Caco-2 (cell line): ENCODE results near the gene HELZ. TPM values are rescaled to one million over a fixed set of nuclear protein-coding genes. Genes with fewer than 3 reads are reported as not detected.

ENCODE experiments used
- BruUV-seq: library from RNA; stranded (reverse); fragments of 400-500 nt; replicated peaks from 2 replicates; lab custom pipeline; 2021; lab: Mats Ljungman, UMichigan
- CTCF ChIA-PET: fragments of 300-600 bp; sonication (Branson Sonifier 250); formaldehyde crosslinking; loops from one replicate; lab custom pipeline; 2022; ENCODE audit warnings: antibody characterized with exemption; lab: Charles Lee
- POLR2A ChIA-PET: fragments of 300-600 bp; sonication (Branson Sonifier 250); formaldehyde crosslinking; loops from one replicate; lab custom pipeline; 2022; ENCODE audit warnings: antibody characterized with exemption; lab: Charles Lee
- DNase-seq, 2 experiments: peaks; one replicate each; pipeline versions ENCODE4 v3.0.0 to v3.0.0-alpha.2; 2020 to 2022
- H3K27me3 ChIP-seq: replicated peaks from 2 replicates; pipeline ENCODE4 v1.6.0; 2011; ENCODE audit warnings: low read length; ENCODE audit not compliant: control insufficient read depth, insufficient read depth
- H3K36me3 ChIP-seq: 2 replicates; pipeline ENCODE4 v1.5.1; 2011; ENCODE audit warnings: low read length; ENCODE audit not compliant: control insufficient read depth, insufficient read depth
- H3K4me1 ChIP-seq: fragments of 250-450 bp; sonication (Bioruptor Pico); 2 replicates; pipeline ENCODE4 v1.5.1; 2020; ENCODE audit warnings: mild to moderate bottlenecking
- H3K4me3 ChIP-seq: 2 replicates; pipeline ENCODE4 v1.5.1; 2011; ENCODE audit warnings: low read depth, mild to moderate bottlenecking, control low read depth, low read length
- H3K9me3 ChIP-seq: fragments of 250-450 bp; sonication (Bioruptor Pico); 2 replicates; pipeline ENCODE4 v1.5.1; 2020; ENCODE audit warnings: mild to moderate bottlenecking, moderate library complexity
- H3K27ac Mint-ChIP-seq: one replicate; pipeline ENCODE4 v1.8.0; 2022; ENCODE audit warnings: mixed read lengths; ENCODE audit not compliant: unreplicated experiment
- H3K27me3 Mint-ChIP-seq: one replicate; pipeline ENCODE4 v1.8.0; 2022; ENCODE audit warnings: mixed read lengths; ENCODE audit not compliant: insufficient read depth, unreplicated experiment
- H3K36me3 Mint-ChIP-seq: one replicate; pipeline ENCODE4 v1.8.0; 2022; ENCODE audit warnings: mild to moderate bottlenecking, mixed read lengths; ENCODE audit not compliant: insufficient read depth, unreplicated experiment
- H3K4me1 Mint-ChIP-seq: one replicate; pipeline ENCODE4 v1.8.0; 2022; ENCODE audit warnings: low read depth, mixed read lengths; ENCODE audit not compliant: unreplicated experiment
- H3K4me3 Mint-ChIP-seq: one replicate; pipeline ENCODE4 v1.8.0; 2022; ENCODE audit warnings: mild to moderate bottlenecking, moderate library complexity, mixed read lengths; ENCODE audit not compliant: unreplicated experiment
- H3K9me3 Mint-ChIP-seq: one replicate; pipeline ENCODE4 v1.8.0; 2022; ENCODE audit warnings: mixed read lengths; ENCODE audit not compliant: unreplicated experiment
- intact Hi-C: fragments of 100-400 bp; cut with micrococcal nuclease; formaldehyde crosslinking; loops from one replicate; pipeline ENCODE4 v1.10.0; 2022; ENCODE audit not compliant: unreplicated experiment
- total RNA-seq: library from RNA; stranded (reverse); gene quantifications from 2 replicates; pipeline ENCODE4 v1.2.3, GENCODE V29; 2022
- TF ChIP-seq, protein P1 (sequence below), 2 experiments: fragments of 200-600 bp in 1 of 2; IDR thresholded peaks; 1 replicate in 1 of 2; 2 replicates in 1 of 2; pipeline versions ENCODE4 v1.5.1 to v1.8.0; 2011 to 2022; ENCODE audit warnings: antibody characterized with exemption in 1 of 2, control low read depth in 1 of 2, inconsistent platforms in 1 of 2, low read depth in 1 of 2, low read length in 1 of 2, mild to moderate bottlenecking in 1 of 2, moderate library complexity in 1 of 2; ENCODE audit not compliant: insufficient read depth in 1 of 2, severe bottlenecking in 1 of 2, unreplicated experiment in 1 of 2

The HELZ gene
- total RNA-seq, 1 experiment from 2014 or later: 63.8 TPM

- POLR2A ChIA-PET: no interaction called here
- H3K36me3 Mint-ChIP-seq: peaks cover 58% of the 10 kb centered on the region
- no TSS peak for BruUV-seq
These were observed 133.2 kb downstream of the HELZ start for GRCh38 chr17:67111808-67112207.

GRCh38 chr17:67111327-67111726 lies 133.7 kb downstream of the HELZ start:
- H3K4me1 ChIP-seq: 0 out of 2 replicates have a peak, but pooled peaks cover 5% of the 10 kb centered on the region
- no TSS peak for BruUV-seq
- H3K4me3 ChIP-seq: no peak overlapping the region
- no peak for DNase-seq
- H3K4me1 Mint-ChIP-seq: peaks cover 18% of the 10 kb centered on the region
- H3K27me3 ChIP-seq: no peaks in the 10 kb centered on the region
- ChIA-PET CTCF (no interaction called here), POLR2A (no interaction called here)
- H3K4me3 Mint-ChIP-seq: no peak overlapping the region
- no peaks in the 10 kb centered on the region for H3K27me3 Mint-ChIP-seq
- H3K36me3 Mint-ChIP-seq: peaks cover 55% of the 10 kb centered on the region
- no peaks in the 10 kb centered on the region for H3K9me3 ChIP-seq
- H3K27ac Mint-ChIP-seq: no peak overlapping the region
- intact Hi-C loops: no loop called here
- TF ChIP-seq, protein P1, sequence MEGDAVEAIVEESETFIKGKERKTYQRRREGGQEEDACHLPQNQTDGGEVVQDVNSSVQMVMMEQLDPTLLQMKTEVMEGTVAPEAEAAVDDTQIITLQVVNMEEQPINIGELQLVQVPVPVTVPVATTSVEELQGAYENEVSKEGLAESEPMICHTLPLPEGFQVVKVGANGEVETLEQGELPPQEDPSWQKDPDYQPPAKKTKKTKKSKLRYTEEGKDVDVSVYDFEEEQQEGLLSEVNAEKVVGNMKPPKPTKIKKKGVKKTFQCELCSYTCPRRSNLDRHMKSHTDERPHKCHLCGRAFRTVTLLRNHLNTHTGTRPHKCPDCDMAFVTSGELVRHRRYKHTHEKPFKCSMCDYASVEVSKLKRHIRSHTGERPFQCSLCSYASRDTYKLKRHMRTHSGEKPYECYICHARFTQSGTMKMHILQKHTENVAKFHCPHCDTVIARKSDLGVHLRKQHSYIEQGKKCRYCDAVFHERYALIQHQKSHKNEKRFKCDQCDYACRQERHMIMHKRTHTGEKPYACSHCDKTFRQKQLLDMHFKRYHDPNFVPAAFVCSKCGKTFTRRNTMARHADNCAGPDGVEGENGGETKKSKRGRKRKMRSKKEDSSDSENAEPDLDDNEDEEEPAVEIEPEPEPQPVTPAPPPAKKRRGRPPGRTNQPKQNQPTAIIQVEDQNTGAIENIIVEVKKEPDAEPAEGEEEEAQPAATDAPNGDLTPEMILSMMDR (IDR thresholded peaks at IDR 0.05; ENCODE audit: insufficient read depth in 1 of 2, low read depth in 1 of 2, low read length in 1 of 2, severe bottlenecking in 1 of 2, unreplicated experiment in 1 of 2): no peak
- peaks cover 6% of the 10 kb centered on the region; the same call in 1 of the 2 replicates for H3K36me3 ChIP-seq
- peaks cover 8% of the 10 kb centered on the region for H3K9me3 Mint-ChIP-seq

More at GRCh38 chr17:67111808-67112207, 133.2 kb downstream of the HELZ start:
- Histone ChIP-seq H3K27me3 (no peaks in the 10 kb centered on the region), H3K4me1 (0 out of 2 replicates have a peak, but pooled peaks cover 5% of the 10 kb centered on the region), H3K9me3 (no peaks in the 10 kb centered on the region), H3K36me3 (peaks cover 6% of the 10 kb centered on the region; the same call in 1 of the 2 replicates), H3K4me3 (no peak overlapping the region)
- Mint-ChIP-seq H3K27ac (no peak overlapping the region), H3K4me3 (no peak overlapping the region), H3K4me1 (peaks cover 18% of the 10 kb centered on the region), H3K27me3 (no peaks in the 10 kb centered on the region), H3K9me3 (peaks cover 13% of the 10 kb centered on the region)
- CTCF ChIA-PET: no interaction called here
- DNase-seq: no peak
- intact Hi-C loops: no loop called here
- TF ChIP-seq, protein P1 (IDR thresholded peaks at IDR 0.05; ENCODE audit: insufficient read depth in 1 of 2, low read depth in 1 of 2, low read length in 1 of 2, severe bottlenecking in 1 of 2, unreplicated experiment in 1 of 2): no peak

DNA sequence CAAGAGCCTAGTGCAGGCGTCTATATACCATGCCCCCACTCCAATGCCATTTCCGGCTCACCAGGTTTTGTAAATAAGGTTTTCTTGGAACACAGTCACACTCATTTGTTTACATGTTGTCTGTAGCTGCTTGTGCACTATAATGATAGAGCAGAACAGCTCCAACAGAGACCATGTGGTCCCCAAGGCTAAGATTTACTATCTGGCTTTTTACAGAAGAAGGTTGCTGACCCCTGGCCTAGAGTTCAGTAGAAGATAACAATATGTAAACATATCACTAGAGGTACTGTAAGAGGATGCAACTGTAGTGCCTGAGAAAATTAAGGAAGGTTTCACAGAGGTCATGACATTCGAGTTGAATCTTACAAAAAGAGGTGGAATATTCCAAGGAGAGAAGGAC lies 134.4 kb downstream of the HELZ start:
- CTCF ChIA-PET: no interaction called here
- Mint-ChIP-seq H3K9me3 (peaks cover under 1% of the 10 kb centered on the region), H3K4me1 (peaks cover 18% of the 10 kb centered on the region), H3K4me3 (no peak overlapping the region), H3K36me3 (peaks cover 56% of the 10 kb centered on the region), H3K27me3 (no peaks in the 10 kb centered on the region), H3K27ac (no peak overlapping the region)
- Histone ChIP-seq H3K4me1 (0 out of 2 replicates have a peak, but pooled peaks cover 5% of the 10 kb centered on the region), H3K4me3 (no peak overlapping the region), H3K36me3 (peaks cover 6% of the 10 kb centered on the region; the same call in 1 of the 2 replicates), H3K27me3 (no peaks in the 10 kb centered on the region), H3K9me3 (no peaks in the 10 kb centered on the region)
- TF ChIP-seq, protein P1 (IDR thresholded peaks at IDR 0.05; ENCODE audit: insufficient read depth in 1 of 2, low read depth in 1 of 2, low read length in 1 of 2, severe bottlenecking in 1 of 2, unreplicated experiment in 1 of 2): no peak
- no peak for DNase-seq
- BruUV-seq: no TSS peak
- intact Hi-C loops: no loop called here
- POLR2A ChIA-PET: no interaction called here
